ENCODE results near the gene C1QTNF12. TPM values are rescaled to one million over a fixed set of nuclear protein-coding genes. Genes with fewer than 3 reads are reported as not detected.
A peak's percentile ranks its signal among the peaks of the same experiment; 100 is the strongest.

The C1QTNF12 gene
- total RNA-seq, 4 donors from 2014 or later = 0.79 to 3.0 (median 1.7) TPM; not detected in 1

- H3K36me3 ChIP-seq = no peaks in the 10 kb centered on the region
- WGBS, 2 donors = 4% methylated on average over 23 of the region's 109 CpGs; no CpG with 5 or more reads in 1 of the 2 donors
- TF ChIP-seq CTCF (IDR thresholded peaks at IDR 0.05) (no peak), POLR2A (IDR thresholded peaks at IDR 0.05) (peak in 1 of 4 donors; percentile 48)
- H3K27ac ChIP-seq = peak overlapping the region in 3 of 4 donors; percentile 43 to 69 (median 57)
- H3K4me1 ChIP-seq = peaks cover 11 to 41% (median 15%) of the 10 kb centered on the region in 3 donors
- intact Hi-C loops (cut with DNase I) = no loop called here
- peaks cover 0 to 55% (median 2%) of the 10 kb centered on the region in 4 donors for H3K27me3 ChIP-seq
- peak overlapping the region; percentile 35 to 69 (median 52) for H3K4me3 ChIP-seq
- DNase-seq = no peak
- H3K9me3 ChIP-seq = no peaks in the 10 kb centered on the region
Observed at GRCh38 chr1:1200876-1201810, 45.4 kb downstream of the C1QTNF12 start.

- peak overlapping the region in 2 of 4 donors; percentile 58 to 69 for H3K4me3 ChIP-seq
- intact Hi-C loops (cut with DNase I) = no loop called here
- no peak overlapping the region for H3K27ac ChIP-seq
- no peak for DNase-seq
- 67 to 87% methylated on average over 1 to 3 of the region's 31 CpGs for WGBS, 2 donors
- TF ChIP-seq CTCF (IDR thresholded peaks at IDR 0.05) (no peak), POLR2A (IDR thresholded peaks at IDR 0.05) (no peak)
- H3K4me1 ChIP-seq = peaks cover 7 to 31% (median 9%) of the 10 kb centered on the region in 3 donors
- no peaks in the 10 kb centered on the region for H3K36me3 ChIP-seq
- peaks cover 0 to 45% (median 2%) of the 10 kb centered on the region in 4 donors for H3K27me3 ChIP-seq
- no peaks in the 10 kb centered on the region for H3K9me3 ChIP-seq
Observed at GRCh38 chr1:1199961-1200875, 46.3 kb downstream of the C1QTNF12 start.

GRCh38 chr1:1199141-1199960, 47.2 kb downstream of the C1QTNF12 start:
- Histone ChIP-seq H3K9me3 (peaks cover 0 to 7% (median 0%) of the 10 kb centered on the region in 3 donors), H3K36me3 (no peaks in the 10 kb centered on the region), H3K27ac (no peak overlapping the region), H3K4me3 (no peak overlapping the region), H3K27me3 (peaks cover 0 to 38% (median 2%) of the 10 kb centered on the region in 4 donors), H3K4me1 (peaks cover 7 to 27% (median 9%) of the 10 kb centered on the region in 3 donors)
- WGBS, 2 donors = 83 to 90% methylated on average over 4 to 6 of the region's 22 CpGs
- TF ChIP-seq CTCF (IDR thresholded peaks at IDR 0.05) (no peak), POLR2A (IDR thresholded peaks at IDR 0.05) (no peak)
- DNase-seq = no peak
- intact Hi-C loops (cut with DNase I) = no loop called here

- TF ChIP-seq CTCF (IDR thresholded peaks at IDR 0.05) = no peak
- no peak for TF ChIP-seq POLR2A (IDR thresholded peaks at IDR 0.05)
- Histone ChIP-seq H3K4me3 (no peak overlapping the region), H3K36me3 (no peaks in the 10 kb centered on the region), H3K4me1 (peaks cover 7 to 26% (median 9%) of the 10 kb centered on the region in 3 donors), H3K27ac (no peak overlapping the region), H3K9me3 (peaks cover 0 to 7% (median 0%) of the 10 kb centered on the region in 3 donors), H3K27me3 (peaks cover 0 to 31% (median 2%) of the 10 kb centered on the region in 4 donors)
- intact Hi-C loops (cut with DNase I) = no loop called here
- no CpG with 5 or more reads among the region's 23 CpGs for WGBS, 2 donors
- no peak for DNase-seq
Observed at GRCh38 chr1:1198423-1199140, 47.9 kb downstream of the C1QTNF12 start.

Data from esophagus squamous epithelium (tissue), 5 donors.